GM20000 (cell line): Measurements from ENCODE around the gene ETFA.

Experiments used
- DNase-seq: peaks from one replicate; pipeline ENCODE4 v3.0.0; 2012; ENCODE audit warnings: low spot score
- CTCF ChIP-seq: IDR thresholded peaks from 2 replicates; pipeline ENCODE4 v1.5.1; 2012; ENCODE audit warnings: mild to moderate bottlenecking, control low read depth; ENCODE audit errors: extremely low read depth, missing control alignments

ETFA gene

GRCh38 chr15:76258460-76258859, 52.8 kb downstream of the ETFA start:
- DNase-seq = no peak
- TF ChIP-seq CTCF = no peak

- no peak for DNase-seq
- no peak for TF ChIP-seq CTCF
Measured at GRCh38 chr15:76253691-76254473, 57.4 kb downstream of the ETFA start.

GRCh38 chr15:76252249-76252648, 59.0 kb downstream of the ETFA start:
- TF ChIP-seq CTCF = no peak
- no peak for DNase-seq

GRCh38 chr15:76251717-76252116, 59.6 kb downstream of the ETFA start:
- TF ChIP-seq CTCF = no peak
- no peak for DNase-seq

- DNase-seq = no peak
Measured at GRCh38 chr15:76245072-76245610, 66.1 kb downstream of the ETFA start.

GRCh38 chr15:76239786-76240185, 71.5 kb downstream of the ETFA start:
- TF ChIP-seq CTCF = no peak
- DNase-seq = no peak

More at GRCh38 chr15:76245072-76245610, 66.1 kb downstream of the ETFA start:
- no peak for TF ChIP-seq CTCF

- TF ChIP-seq CTCF = no peak
- no peak for DNase-seq
Measured at GRCh38 chr15:76236350-76236749, 74.9 kb downstream of the ETFA start.
